ENCODE data around the gene CDH13.

GRCh38 chr16:82646504-82646903 lies 19.7 kb downstream of the CDH13 start:
- no peak for TF ChIP-seq CTCF (IDR thresholded peaks at IDR 0.05)
- no peak for TF ChIP-seq POLR2A (IDR thresholded peaks at IDR 0.05)

All from body of pancreas (tissue), 4 donors.